ACC112 (cell line): ENCODE results near the gene TRAF3IP1.

Experiments used
- H2AFZ ChIP-seq: fragments of 200-600 bp; sonication (generic); one replicate; pipeline ENCODE4 v1.6.0; 2017; ENCODE audit warnings: antibody characterized with exemption, low read length; ENCODE audit not compliant: unreplicated experiment
- H3K27ac ChIP-seq: fragments of 200-600 bp; sonication (generic); 2 replicates; pipeline ENCODE4 v1.5.1; 2014; ENCODE audit warnings: low read depth, mild to moderate bottlenecking, antibody characterized with exemption, low read length, moderate library complexity
- H3K27me3 ChIP-seq: fragments of 200-600 bp; sonication (generic); 2 replicates; pipeline ENCODE4 v1.6.1; 2014; ENCODE audit warnings: mild to moderate bottlenecking, antibody characterized with exemption, low read length, moderate library complexity, mixed read lengths; ENCODE audit not compliant: insufficient read depth
- H3K36me3 ChIP-seq: fragments of 200-600 bp; sonication (generic); 2 replicates; pipeline ENCODE4 v1.6.1; 2016; ENCODE audit warnings: mild to moderate bottlenecking, antibody characterized with exemption, low read length, moderate library complexity, mixed read lengths; ENCODE audit not compliant: insufficient read depth
- H3K4me1 ChIP-seq: fragments of 200-600 bp; sonication (generic); one replicate; pipeline ENCODE4 v1.6.1; 2016; ENCODE audit warnings: low read length, mixed read lengths; ENCODE audit not compliant: insufficient read depth, unreplicated experiment, control insufficient read depth
- H3K4me3 ChIP-seq: fragments of 200-600 bp; sonication (generic); 2 replicates; pipeline ENCODE4 v1.5.1; 2014; ENCODE audit warnings: mild to moderate bottlenecking, low read depth, low read length
- H3K79me2 ChIP-seq: fragments of 200-600 bp; sonication (generic); one replicate; pipeline ENCODE4 v1.6.0; 2016; ENCODE audit warnings: low read length; ENCODE audit not compliant: control insufficient read depth, unreplicated experiment, insufficient read depth

The TRAF3IP1 gene

DNA sequence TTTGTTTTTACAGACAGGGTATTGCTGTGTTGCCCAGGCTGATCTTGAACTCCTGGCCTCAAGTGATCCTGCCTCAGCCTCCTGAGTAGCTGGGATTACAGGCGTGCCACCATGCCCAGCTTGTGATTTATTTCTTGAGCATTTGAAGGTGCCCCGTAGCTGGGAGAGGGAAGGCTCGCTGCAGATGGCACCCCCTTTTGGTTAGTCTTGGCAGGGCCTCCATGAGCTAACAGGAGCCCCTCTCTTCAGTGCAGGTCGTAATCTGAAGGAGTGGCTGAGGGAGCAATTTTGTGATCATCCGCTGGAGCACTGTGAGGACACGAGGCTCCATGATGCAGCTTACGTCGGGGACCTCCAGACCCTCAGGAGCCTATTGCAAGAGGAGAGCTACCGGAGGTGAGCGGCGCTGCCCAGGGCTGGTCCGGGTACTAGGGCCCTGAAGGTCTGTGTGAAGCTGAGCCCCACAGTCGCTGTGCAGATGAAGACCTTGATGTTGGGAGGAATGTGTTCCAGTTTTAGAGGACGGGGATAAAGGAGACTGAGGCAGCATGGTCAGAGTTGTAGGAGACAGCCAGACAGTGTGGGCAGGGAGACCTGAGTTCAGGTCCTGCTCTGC lies 113.1 kb downstream of the TRAF3IP1 start:
- Histone ChIP-seq H3K36me3 (peaks cover 35% of the 10 kb centered on the region), H3K4me3 (no peak overlapping the region), H3K27ac (peak overlapping the region; percentile 100), H3K27me3 (no peaks in the 10 kb centered on the region), H3K79me2 (peaks cover 83% of the 10 kb centered on the region), H2AFZ (no peak overlapping the region), H3K4me1 (peaks cover 74% of the 10 kb centered on the region)

DNA sequence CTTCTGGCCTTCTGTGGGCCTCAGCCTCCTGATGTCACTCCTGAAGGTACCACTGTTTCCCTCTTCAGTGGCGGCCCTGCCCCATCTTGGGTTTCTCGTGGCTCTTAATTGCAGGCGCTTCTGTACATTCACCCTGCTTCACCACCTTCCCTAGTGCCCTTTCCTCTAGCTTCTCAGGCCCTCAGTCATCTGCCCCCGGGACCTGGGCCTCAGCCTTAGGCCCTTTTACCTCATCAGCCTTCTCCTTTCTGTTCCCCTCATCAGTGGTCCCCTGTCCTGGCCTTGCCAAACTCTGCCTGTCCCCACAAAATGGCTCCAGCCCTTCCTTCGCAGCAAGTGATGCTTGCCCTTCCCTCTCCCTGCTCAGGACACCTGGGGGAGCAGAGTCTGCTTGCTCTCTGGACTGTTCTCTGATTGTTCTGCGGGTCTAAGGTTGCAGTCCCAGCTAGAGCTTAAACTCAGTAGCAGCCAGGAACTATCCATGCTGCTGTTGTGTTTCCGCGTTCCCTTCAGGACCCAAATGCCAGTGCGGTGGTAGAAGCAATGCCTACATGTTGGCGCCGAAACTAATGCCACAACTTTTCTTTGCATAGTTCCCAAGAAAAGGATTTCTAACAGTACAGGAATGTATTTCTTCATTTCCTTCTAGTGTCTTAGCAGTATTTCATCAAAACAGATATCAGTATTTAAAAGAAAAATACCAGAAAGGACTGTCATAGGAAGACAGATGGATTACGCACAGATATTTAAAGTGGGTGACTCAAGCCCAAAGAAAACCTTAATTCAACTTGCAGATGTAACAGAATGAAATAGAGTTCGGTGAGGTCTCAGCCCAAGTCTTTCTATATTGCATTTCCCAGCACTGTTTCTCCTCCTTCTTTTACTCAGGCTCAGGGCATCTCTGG lies 113.9 kb downstream of the TRAF3IP1 start:
- Histone ChIP-seq H3K27ac (peak overlapping the region; percentile 100), H3K4me3 (peak overlapping the region; percentile 35), H3K36me3 (peaks cover 31% of the 10 kb centered on the region), H3K4me1 (peaks cover 74% of the 10 kb centered on the region), H2AFZ (no peak overlapping the region), H3K27me3 (no peaks in the 10 kb centered on the region), H3K79me2 (peaks cover 83% of the 10 kb centered on the region)

GRCh38 chr2:238434846-238435751 lies 114.8 kb downstream of the TRAF3IP1 start:
- Histone ChIP-seq H2AFZ (no peak overlapping the region), H3K79me2 (peaks cover 80% of the 10 kb centered on the region), H3K4me1 (peaks cover 78% of the 10 kb centered on the region), H3K27me3 (no peaks in the 10 kb centered on the region), H3K4me3 (peak overlapping the region; percentile 35; the same call in 1 of the 2 replicates), H3K27ac (peak overlapping the region; percentile 100), H3K36me3 (peaks cover 29% of the 10 kb centered on the region)

- Histone ChIP-seq H3K79me2 (peaks cover 80% of the 10 kb centered on the region), H2AFZ (no peak overlapping the region), H3K4me3 (no peak overlapping the region), H3K27ac (peak overlapping the region; percentile 100), H3K4me1 (peaks cover 84% of the 10 kb centered on the region), H3K27me3 (no peaks in the 10 kb centered on the region), H3K36me3 (peaks cover 26% of the 10 kb centered on the region)
Observed at GRCh38 chr2:238435752-238436096, 115.4 kb downstream of the TRAF3IP1 start.

- Histone ChIP-seq H3K27me3 (no peaks in the 10 kb centered on the region), H3K4me1 (peaks cover 81% of the 10 kb centered on the region), H3K27ac (peak overlapping the region; percentile 100), H3K4me3 (peak overlapping the region; percentile 62), H3K36me3 (peaks cover 23% of the 10 kb centered on the region; the same call in 1 of the 2 replicates), H2AFZ (no peak overlapping the region), H3K79me2 (peaks cover 84% of the 10 kb centered on the region)
Observed at GRCh38 chr2:238438856-238439849, 118.8 kb downstream of the TRAF3IP1 start.

DNA sequence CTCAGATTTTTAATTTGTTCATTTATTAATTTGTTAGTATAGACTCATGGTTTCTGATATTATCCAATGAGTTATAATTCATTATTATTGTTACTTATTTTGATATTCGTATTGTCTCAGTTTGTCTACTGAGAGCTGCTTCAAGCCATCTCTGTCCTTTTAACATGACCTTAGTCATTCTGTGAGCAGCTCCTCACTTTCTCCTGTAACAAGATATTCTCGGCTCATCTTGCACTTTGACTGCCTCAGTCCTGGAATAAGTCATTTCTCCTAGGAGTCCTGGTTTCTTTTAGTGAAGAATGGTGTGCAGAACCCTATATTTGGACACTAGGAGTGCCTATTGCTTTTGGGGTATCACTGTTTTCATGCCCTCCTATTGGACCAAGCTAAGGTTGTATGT lies 119.6 kb downstream of the TRAF3IP1 start:
- peak overlapping the region; percentile 62 for H3K4me3 ChIP-seq
- H3K79me2 ChIP-seq, result peaks cover 88% of the 10 kb centered on the region
- H3K27me3 ChIP-seq, result no peaks in the 10 kb centered on the region
- H3K27ac ChIP-seq, result peak overlapping the region; percentile 100
- H2AFZ ChIP-seq, result no peak overlapping the region
- H3K4me1 ChIP-seq, result peaks cover 76% of the 10 kb centered on the region
- H3K36me3 ChIP-seq, result peaks cover 31% of the 10 kb centered on the region; the same call in 1 of the 2 replicates

DNA sequence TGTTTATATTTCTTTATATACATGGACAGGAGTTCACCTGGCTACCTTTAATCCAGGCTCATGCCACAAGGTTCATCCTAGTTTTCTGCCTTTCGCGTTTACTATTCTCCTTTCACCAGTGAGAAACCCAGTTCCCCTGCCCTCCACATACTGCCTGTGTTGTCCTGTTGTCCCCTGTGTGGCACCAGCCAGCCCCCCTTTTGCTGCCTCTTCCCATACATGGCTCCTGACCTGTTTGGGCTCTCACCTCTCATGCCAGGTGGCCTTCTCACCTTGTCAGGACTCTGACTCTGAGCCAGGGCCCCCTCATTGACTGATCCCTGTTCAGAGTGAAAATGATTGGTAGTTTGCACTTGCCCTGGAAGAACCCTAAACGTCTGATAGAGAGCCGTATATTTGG lies 120.0 kb downstream of the TRAF3IP1 start:
- Histone ChIP-seq H3K79me2 (peaks cover 86% of the 10 kb centered on the region), H3K4me1 (peaks cover 72% of the 10 kb centered on the region), H3K4me3 (peak overlapping the region; percentile 62), H3K36me3 (peaks cover 31% of the 10 kb centered on the region; the same call in 1 of the 2 replicates), H3K27ac (peak overlapping the region; percentile 100), H2AFZ (no peak overlapping the region), H3K27me3 (no peaks in the 10 kb centered on the region)

DNA sequence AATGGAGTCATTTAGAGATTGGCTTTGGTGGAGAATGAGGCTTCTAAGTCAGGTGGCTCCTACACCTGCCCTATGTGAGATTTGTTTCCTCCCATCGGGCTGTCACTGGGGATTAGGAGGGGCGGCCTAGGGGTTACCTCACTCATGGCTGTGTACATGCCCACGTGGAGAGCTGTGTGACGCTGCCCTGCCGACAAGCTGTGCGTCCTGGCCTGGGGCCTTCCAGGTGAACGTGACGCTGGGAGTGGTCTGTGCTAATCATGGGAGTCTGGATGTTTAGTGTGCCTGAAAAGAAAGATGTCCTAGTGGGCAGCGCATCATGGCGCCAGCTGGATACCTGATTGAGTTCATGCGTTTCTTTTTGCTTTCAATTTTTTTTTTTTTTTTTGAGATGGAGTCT lies 120.4 kb downstream of the TRAF3IP1 start:
- Histone ChIP-seq H3K27me3 (no peaks in the 10 kb centered on the region), H3K4me1 (peaks cover 68% of the 10 kb centered on the region), H3K79me2 (peaks cover 86% of the 10 kb centered on the region), H3K4me3 (no peak overlapping the region), H3K27ac (peak overlapping the region; percentile 100), H3K36me3 (peaks cover 30% of the 10 kb centered on the region; the same call in 1 of the 2 replicates), H2AFZ (no peak overlapping the region)

DNA sequence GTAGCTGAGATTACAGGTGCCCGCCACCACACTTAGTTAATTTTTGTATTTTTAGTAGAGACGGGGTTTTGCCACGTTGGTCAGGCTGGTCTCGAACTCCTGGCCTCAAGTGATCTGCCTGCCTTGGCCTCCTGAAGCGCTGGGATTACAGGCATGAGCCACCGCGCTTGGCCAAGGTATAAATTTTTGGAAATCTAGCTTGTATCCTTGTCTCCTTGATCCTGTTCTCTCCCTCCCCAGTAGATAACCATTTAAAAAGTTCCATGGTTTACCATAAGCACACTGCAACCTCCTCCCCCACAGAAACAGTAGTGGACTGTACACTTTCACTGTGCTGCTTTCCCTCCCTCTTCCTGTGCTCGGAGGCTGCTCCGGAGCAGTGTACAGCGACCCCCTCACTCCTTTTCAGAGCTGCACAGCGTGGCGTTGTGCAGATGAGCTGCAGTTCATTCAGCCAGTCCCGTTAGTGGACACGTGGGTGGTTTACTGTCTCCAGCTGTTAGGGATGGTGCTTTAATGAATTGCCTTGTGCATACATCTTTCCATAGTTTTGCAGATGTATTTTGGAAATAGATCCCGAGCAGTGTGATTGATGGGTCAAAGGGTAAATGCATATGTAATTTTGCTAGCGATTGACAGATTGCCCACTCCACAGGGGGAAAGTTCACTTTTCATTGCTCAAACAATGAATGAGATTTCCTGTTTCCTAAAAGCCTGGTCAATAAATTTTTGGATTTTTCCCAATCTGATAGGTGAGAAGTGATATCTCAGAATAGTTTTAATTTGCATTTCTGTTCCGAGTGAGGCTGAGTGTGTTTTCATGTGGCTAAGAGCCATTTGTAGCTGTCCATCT lies 121.2 kb downstream of the TRAF3IP1 start:
- Histone ChIP-seq H2AFZ (no peak overlapping the region), H3K4me3 (peak overlapping the region; percentile 43; the same call in 1 of the 2 replicates), H3K27me3 (no peaks in the 10 kb centered on the region), H3K36me3 (peaks cover 36% of the 10 kb centered on the region; the same call in 1 of the 2 replicates), H3K79me2 (peaks cover 90% of the 10 kb centered on the region), H3K4me1 (peaks cover 61% of the 10 kb centered on the region), H3K27ac (peak overlapping the region; percentile 100)
